NOMO-1 (cell line): ENCODE measurements around the gene NFAT5.

ENCODE experiments used
- DNase-seq, 2 experiments: peaks; one replicate each; lab custom pipeline; 2025; ENCODE audit not compliant: unreplicated experiment in 2 of 2; lab: John Stamatoyannopoulos, UW

NFAT5 gene

DNA sequence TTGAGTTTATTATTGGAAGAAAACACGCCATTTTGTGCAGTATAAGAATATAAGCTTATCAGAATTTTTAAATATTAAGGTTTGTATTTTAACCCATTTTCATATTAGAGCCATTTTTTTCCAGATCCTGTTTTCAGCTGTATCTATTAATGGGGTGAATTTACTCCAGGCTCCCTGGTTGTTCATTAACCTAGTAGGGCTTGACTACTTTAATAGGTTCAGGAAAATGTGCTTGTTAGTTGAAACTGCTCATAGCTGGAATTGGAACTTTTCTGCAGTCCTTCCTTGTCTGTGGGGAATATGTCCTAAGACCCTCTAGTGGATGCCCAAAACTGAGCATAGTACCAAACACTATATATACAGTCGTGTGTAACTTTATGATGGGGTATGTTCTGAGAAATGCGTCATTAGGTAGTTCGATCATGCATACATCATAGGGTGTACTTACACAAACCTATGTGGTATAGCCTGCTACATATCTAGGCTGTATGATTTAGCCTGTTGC lies 28.0 kb downstream of the NFAT5 start:
- DNase-seq = no peak

DNA sequence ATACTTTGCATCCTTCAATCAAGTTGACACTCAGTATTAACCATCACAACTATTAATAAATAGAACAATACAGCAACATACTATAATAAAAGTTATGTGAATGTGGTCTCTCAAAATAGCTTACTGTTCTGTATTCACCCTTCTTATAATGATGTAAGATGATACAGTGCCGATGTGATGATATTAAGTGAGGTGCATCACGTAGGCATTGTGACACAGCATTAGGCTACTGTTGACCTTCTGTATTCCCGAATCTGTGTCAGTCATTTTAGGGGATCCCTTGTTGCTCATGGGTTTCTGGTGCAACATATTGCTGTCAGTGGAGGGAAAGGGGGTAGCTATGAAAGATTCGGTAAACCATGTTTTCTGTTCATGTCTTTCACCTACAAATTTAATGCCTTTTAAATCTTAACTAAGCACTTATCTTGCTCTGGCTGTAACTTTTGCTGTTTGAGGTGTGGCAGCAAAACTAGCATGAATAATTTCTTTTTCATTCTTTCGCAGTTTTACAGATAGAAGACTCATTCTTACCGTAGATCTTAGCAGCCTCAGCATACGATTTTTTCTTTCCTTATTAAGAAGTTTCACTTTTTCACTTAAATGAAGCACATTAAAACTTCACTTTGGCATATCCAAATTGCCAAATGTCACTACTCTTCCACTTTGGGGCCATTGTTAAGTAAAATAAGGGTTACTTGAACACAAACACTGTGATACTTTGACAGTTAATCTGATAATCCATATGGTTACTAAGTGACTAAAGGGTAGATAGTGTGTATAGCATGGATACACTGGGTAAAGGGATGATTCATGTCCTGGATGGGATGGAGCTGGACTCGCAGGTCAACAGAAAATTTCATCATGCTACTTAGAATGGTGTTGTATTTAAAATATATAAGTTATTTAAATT lies 29.6 kb downstream of the NFAT5 start:
- no peak for DNase-seq

- DNase-seq = no peak
These were observed 31.0 kb downstream of the NFAT5 start for GRCh38 chr16:69596801-69597200.

DNA sequence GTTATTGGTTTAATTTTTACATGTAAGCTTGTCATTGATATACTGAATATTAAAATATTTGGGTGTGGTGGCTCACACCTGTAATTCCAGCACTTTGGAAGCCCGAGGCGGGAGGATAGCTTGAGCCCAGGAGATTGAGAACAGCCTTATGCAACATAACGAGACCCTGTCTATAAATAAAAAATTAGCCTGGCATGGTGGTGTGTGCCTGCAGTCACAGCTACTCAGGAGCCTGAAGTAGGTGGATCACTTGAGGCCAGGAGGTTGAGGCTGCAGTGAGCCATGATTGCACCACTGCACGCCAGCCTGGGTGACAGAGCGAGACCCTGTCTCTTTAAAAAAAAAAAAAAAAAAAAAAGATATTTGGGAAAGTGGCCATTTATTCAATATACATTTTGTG lies 32.3 kb downstream of the NFAT5 start:
- no peak for DNase-seq

- no peak for DNase-seq
These were observed 34.0 kb downstream of the NFAT5 start for GRCh38 chr16:69599731-69600130.

- peak; percentile 16 to 41 for DNase-seq
These were observed 34.4 kb downstream of the NFAT5 start for GRCh38 chr16:69600202-69600601.

DNA sequence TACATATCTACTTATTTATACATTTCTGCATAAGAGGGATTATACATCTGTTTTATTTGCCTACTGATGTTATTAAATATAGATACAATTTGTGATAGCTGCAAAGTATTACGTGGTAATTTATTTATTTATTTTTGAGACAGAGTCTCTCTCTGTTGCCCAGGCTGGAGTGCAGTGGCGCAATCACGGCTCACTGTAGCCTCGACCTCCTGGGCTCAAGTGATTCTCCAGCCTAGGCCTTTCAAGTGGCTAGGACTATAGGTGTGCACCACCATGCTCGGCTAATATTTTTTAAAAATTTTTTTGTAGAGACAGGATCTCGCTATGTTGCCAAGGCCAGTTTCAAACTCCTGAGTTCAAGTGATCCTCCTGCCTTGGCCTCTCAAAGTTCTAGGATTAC lies 35.5 kb downstream of the NFAT5 start:
- no peak for DNase-seq

- DNase-seq = no peak
These were observed 41.2 kb downstream of the NFAT5 start for GRCh38 chr16:69606985-69607384.

DNA sequence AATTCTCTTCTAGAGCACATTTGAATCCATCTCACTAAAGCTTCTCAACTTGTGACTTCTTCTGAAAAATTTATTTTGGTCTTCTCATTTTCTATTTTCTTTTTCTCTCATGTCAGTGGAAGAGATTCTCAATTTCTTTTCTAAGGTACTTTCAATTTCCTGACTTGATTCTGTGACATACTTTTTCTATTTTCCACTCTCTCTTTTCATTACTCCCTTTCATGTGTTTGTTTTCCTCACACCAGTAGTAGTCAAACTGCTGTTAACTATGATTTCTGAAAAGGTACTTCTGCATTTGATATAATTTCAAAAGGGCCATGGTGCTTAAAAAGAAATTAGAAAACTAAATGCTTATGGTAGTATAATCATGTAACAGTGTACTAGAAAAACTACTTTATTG lies 41.9 kb downstream of the NFAT5 start:
- DNase-seq = no peak

DNA sequence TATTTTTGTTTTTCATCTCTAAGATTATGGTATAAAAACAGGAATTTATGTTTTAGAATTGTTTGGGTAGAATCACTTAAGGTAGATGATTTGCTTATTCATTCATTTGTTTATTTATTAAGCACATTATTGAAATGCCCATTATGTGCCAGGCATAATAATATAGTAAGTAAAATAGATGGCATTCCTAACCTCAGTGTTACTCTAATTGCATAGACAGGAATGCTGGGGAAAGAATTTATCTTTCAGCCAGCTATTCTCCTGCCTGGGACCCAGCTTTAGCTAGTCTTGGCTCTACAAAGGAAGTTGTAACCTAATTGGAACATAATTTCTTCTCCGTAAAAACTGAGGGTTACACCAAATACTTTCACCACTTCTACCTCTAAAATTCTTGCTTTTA lies 44.6 kb downstream of the NFAT5 start:
- DNase-seq = no peak

GRCh38 chr16:69611103-69611640 lies 45.4 kb downstream of the NFAT5 start:
- DNase-seq = no peak

- peak in 1 of 2 experiments; percentile 55 for DNase-seq
These were observed 47.8 kb downstream of the NFAT5 start for GRCh38 chr16:69613378-69614154.

GRCh38 chr16:69615528-69615927 lies 49.8 kb downstream of the NFAT5 start:
- no peak for DNase-seq

GRCh38 chr16:69616082-69616481 lies 50.3 kb downstream of the NFAT5 start:
- DNase-seq = no peak

GRCh38 chr16:69618307-69618706 lies 52.5 kb downstream of the NFAT5 start:
- no peak for DNase-seq

- DNase-seq = no peak
These were observed 53.0 kb downstream of the NFAT5 start for GRCh38 chr16:69618721-69619120.

- DNase-seq = no peak
These were observed 53.7 kb downstream of the NFAT5 start for GRCh38 chr16:69619514-69619913.

GRCh38 chr16:69620573-69620972 lies 54.8 kb downstream of the NFAT5 start:
- DNase-seq = no peak

GRCh38 chr16:69621225-69621624 lies 55.5 kb downstream of the NFAT5 start:
- no peak for DNase-seq

DNA sequence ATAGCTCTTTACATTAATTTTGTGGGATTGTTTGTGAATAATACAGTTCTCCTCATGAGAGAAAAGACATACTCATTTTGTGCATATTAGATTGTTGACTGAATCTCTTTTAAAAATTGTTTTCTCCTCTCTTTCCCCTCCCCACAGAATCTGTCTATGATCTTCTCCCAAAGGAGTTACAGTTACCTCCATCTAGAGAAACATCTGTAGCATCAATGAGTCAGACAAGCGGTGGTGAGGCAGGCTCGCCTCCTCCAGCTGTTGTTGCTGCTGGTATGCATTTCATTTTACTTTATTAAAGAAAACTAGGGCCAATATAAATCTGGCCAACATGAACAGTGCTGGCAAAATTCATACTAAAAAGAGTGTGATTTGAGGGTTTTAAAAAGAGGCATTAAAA lies 60.5 kb downstream of the NFAT5 start:
- no peak for DNase-seq

GRCh38 chr16:69632828-69633227 lies 67.1 kb downstream of the NFAT5 start:
- DNase-seq = no peak
